Stimulated activated CD4-positive, alpha-beta T cell treated with anti-CD3 and anti-CD28 coated beads, Interleukin-4, amount 100 ng/mL, for 24 hours (primary cell): ENCODE measurements around the gene SLC17A2.

Experiments
- DNase-seq: peaks from one replicate; pipeline ENCODE4 v3.0.0-alpha.2; 2020

The SLC17A2 gene

GRCh38 chr6:25918083-25918683 is 12.3 kb downstream of the SLC17A2 start:
- DNase-seq = peak; percentile 11

DNA sequence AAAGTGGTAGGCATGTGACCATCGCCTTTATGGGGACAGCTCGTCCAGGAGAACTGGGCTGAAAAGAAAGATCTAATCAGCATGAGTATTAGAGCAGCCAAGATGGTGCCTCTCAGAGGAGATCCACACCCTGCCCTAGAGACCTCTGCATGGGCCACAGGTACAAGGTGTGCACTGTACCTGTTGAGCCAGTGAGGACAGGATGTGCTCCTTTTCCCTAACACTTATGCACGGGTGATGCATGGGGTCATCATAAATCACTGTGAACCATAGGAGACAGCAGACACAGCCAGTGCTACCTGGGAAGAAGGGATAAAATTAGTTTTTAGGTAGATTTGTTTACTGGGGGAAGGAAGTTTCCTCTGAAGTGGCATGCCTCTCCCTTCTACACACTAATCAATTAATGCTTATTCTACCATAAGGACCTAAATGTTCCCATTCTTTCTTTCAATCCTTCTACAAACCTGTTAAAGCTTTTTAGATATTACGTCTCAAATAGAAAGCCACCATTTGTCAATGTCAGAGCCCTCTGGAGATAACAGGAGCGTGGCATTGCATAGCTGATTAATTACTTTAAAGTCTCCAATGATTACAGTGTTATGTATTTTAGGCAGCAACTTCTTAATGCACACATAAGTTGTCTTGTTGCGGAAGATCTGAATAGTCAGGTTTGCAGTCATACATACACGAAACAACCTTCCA is 13.6 kb downstream of the SLC17A2 start:
- DNase-seq = no peak

DNA sequence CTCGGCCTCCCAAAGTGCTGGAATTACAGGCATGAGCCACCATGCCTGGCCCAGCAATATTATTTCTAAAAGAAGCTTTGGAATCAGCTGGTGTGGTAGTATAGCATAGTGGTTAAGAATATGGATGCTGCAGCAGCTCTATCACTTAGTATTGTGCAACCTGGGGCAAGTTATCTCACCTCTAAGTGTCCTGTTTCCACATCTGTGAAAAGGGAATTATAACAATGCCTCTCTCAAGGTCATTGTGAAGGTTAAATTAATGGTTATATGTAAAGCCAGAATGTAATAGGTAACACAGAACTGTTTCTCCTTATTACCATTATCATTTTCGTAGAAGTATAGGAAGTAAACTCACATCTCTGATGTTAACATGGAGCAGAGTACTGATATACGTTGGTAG is 14.2 kb downstream of the SLC17A2 start:
- no peak for DNase-seq

- DNase-seq = no peak
Measured at GRCh38 chr6:25913741-25914140, 16.8 kb downstream of the SLC17A2 start.

GRCh38 chr6:25911351-25911750 is 19.1 kb downstream of the SLC17A2 start:
- DNase-seq = no peak

DNA sequence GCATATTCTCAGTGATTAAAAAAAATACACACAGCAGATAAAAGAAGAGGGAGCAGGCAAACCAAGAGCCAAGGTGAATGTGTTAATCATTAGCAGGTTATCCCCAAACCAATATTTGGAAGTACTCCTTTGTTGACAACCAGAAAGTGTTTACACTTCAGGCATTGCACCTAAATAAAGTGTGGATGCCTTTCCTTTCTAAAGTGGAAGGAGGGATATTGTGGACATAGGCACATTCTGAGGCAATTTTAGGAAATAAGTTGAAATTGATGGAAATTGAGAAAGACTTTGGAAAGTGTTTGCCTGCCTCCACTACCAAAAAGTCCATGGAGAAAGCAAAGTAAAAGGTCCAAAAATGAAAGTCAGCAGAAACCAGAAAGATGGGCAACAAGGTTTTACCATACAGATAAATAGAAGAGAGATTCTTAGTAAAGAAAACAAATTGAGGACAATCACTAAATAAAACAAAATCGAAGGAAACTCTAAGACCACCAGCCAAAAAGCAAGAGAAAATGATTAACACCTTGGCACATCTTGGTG is 22.9 kb downstream of the SLC17A2 start:
- DNase-seq = no peak

GRCh38 chr6:25903467-25904099 is 26.9 kb downstream of the SLC17A2 start:
- no peak for DNase-seq

- no peak for DNase-seq
Measured at GRCh38 chr6:25902071-25902470, 28.4 kb downstream of the SLC17A2 start.

DNA sequence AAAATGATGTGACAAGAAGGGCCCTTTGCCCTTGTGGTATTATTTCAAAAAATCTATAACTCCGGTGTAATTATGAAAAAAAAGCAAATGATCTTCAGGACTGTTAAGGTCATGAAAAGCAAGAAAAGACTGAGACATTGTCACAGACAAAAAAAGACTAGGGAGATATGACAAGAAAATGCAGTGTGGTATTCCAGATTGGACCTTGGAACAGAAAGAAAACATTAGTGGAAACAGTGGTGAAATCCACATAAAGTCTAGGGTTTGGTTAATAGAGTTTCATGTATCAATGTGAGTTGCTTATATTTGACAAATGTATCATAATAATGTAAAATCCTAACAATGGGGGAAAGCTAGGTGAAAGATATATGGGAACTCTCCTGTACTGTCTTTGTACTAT is 29.6 kb downstream of the SLC17A2 start:
- no peak for DNase-seq

DNA sequence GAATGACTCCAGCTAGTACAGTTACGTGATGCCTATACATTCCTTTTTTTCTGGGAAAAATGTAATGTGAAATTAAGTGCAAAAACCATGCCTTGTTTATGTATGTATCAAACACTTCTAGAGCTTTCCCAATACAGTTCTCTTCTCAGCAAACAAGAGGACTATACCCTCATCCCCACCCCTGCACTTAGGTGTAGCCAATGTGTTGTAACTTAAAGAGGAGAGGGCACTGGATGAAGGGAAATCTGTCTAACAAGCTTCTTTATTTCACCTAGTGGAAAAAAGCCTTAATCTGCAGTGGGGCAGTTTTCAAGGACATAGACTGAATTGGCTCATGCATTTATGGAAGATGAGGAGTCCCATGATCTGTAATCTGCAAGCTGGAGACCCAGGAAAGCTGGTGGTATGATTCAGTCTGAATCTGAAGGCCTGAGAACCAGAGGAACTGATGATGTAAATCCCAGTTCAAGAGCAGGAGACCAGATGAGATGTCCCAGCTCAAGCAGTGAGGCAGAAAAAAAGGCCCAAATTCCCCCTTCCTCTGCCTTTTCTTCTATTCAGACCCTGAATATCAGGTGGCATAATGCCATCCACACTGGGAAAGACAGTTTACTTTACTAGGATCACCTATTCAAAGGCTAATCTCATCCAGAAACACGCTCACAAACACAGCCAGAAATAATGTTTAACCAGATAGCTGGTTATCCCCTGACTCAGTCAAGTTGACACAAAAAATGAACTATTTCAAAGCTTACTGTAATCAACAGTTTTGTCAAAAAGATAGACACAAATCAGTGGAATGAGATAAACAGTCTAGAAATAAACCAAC is 30.7 kb downstream of the SLC17A2 start:
- DNase-seq = no peak

DNA sequence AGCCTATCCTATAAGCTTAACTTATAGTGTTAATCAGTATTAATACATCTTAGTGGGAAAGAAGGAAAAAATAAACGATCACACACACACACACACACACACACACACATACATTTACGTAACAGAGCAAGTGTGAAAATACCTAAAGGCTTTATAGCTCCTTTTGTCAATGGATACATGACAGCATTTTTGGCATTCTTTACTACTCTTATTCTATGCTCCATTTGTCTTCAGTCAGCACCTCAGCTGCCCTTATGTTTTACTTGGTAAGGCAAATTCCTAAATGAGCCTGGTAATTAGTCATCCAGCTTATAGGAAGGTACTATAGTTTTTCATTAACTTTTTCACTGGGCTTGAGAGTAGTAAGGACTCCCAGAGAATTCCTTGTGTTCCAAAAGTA is 31.4 kb downstream of the SLC17A2 start:
- DNase-seq = no peak

- DNase-seq = no peak
Measured at GRCh38 chr6:25898289-25898977, 32.1 kb downstream of the SLC17A2 start.

GRCh38 chr6:25896252-25896651 is 34.2 kb downstream of the SLC17A2 start:
- DNase-seq = no peak

- no peak for DNase-seq
Measured at GRCh38 chr6:25895771-25896170, 34.7 kb downstream of the SLC17A2 start.

- no peak for DNase-seq
Measured at GRCh38 chr6:25893778-25894177, 36.7 kb downstream of the SLC17A2 start.

- DNase-seq = no peak
Measured at GRCh38 chr6:25892877-25893276, 37.6 kb downstream of the SLC17A2 start.

DNA sequence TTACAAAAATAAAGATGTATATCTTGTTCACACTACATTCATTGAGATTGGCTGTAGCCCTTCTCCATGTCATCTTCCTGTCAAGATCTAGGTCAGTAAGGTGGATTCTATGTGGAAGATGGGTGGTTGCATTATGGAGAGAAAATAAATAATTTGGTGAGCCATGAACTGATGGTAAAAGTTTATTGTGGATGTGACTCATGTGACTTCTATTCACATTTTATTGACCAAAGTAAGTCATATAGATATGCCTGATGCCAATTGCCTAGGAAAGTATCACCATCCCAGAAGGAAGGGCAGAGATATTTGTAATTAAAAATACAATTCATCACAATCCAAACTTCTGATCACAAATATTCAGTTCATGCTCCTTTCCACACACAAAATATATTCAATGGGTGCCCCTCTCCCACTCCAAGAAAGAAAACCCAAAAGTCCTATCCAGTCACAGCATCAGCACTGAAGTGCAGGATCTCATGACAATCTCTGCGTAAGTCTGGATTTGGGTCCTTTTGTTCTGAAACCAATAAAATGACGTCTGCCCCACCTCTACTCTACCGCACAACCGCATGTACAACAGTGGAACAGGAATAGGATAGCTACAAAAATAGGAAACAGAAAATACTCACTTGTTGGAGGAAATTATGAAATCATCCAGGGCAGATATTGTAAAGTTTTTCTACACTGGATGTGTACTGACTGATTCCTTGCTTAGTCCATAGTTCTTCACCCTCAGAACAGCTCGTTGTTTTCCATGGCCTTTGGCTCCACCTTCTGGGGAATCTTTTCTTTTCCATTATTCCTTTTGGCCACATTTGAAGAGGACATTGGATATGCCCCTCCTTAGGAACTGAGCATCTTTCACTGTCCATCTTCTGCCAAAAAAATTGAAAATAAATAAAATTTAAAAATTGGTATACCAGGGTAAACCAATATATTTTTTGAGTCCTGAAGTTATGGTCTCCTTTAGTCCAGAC is 40.3 kb downstream of the SLC17A2 start:
- DNase-seq = no peak

DNA sequence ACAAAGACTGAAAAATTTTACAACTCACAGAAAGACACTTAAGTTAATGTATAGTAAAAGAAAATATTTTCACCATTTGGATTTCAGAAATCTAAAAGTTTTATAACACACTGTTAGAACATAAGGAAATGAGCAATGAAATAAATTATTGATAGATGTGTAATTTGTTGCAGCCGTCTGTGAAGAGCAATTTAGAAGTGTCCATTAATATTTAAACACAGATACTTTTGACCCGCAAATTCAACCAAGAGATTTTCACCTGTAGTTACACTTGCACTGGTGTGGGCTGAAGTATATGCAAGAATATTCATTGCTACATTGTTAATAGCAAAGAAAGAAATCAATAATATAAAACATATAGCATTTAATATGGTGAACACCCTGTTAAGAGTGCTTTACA is 41.9 kb downstream of the SLC17A2 start:
- DNase-seq = no peak

GRCh38 chr6:25886066-25886465 is 44.4 kb downstream of the SLC17A2 start:
- no peak for DNase-seq

DNA sequence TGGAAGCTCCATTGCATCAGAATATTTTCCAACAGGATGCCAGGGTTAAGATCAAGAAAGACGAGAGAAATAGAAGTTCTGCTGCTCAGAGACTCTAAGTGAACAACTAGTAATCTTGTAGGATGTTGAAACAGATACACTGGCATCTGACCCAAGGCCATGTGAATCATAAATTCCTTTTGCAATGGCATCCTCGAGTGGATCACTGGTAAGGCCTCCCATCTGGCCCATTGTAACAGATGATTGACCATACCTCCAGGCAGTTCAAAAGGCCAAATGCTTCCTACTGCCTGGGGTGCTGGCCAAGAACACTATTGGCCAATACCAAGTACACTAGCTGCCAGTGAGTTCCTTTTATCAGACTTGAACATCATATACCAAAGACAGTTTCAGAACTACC is 46.5 kb downstream of the SLC17A2 start:
- DNase-seq = no peak

- DNase-seq = no peak
Measured at GRCh38 chr6:25883536-25883935, 47.0 kb downstream of the SLC17A2 start.
